SU-DHL-6 (cell line): ENCODE measurements around the gene CATSPERB.

ENCODE experiments used
- H2AFZ ChIP-seq: fragments of 200-600 bp; sonication (generic); 2 replicates; pipeline ENCODE4 v1.6.1; 2014; ENCODE audit warnings: low read depth, mild to moderate bottlenecking, moderate library complexity, mixed read lengths, antibody characterized with exemption, low read length; ENCODE audit not compliant: severe bottlenecking
- H3F3A ChIP-seq: fragments of 200-600 bp; shearing (Covaris generic); 2 replicates; pipeline ENCODE4 v1.6.0; 2016; ENCODE audit warnings: antibody characterized with exemption, mild to moderate bottlenecking; ENCODE audit not compliant: insufficient read depth
- H3K27ac ChIP-seq: fragments of 200-600 bp; sonication (generic); 2 replicates; pipeline ENCODE4 v1.5.1; 2016; ENCODE audit warnings: low read depth, mild to moderate bottlenecking, low read length, moderate library complexity, mixed read lengths
- H3K27me3 ChIP-seq: fragments of 200-600 bp; sonication (generic), shearing (Covaris generic); 2 replicates; pipeline ENCODE4 v1.6.0; 2014; ENCODE audit warnings: mild to moderate bottlenecking, low read length
- H3K36me3 ChIP-seq: fragments of 200-600 bp; sonication (generic); 2 replicates; pipeline ENCODE4 v1.6.1; 2014; ENCODE audit warnings: mild to moderate bottlenecking, low read length, mixed read lengths
- H3K4me2 ChIP-seq: fragments of 300-600, 200-600 bp; shearing (Covaris generic), sonication (generic); 2 replicates; pipeline ENCODE4 v1.6.0; 2014; ENCODE audit warnings: low read length, low read depth, mild to moderate bottlenecking; ENCODE audit not compliant: poor library complexity, severe bottlenecking
- H3K4me3 ChIP-seq: fragments of 200-600 bp; sonication (generic); 2 replicates; pipeline ENCODE4 v1.5.1; 2014; ENCODE audit warnings: antibody characterized with exemption, low read length, mild to moderate bottlenecking, mixed read lengths; ENCODE audit not compliant: insufficient read depth, poor library complexity, severe bottlenecking
- H3K79me2 ChIP-seq: fragments of 200-600 bp; sonication (generic); 2 replicates; pipeline ENCODE4 v1.6.1; 2014; ENCODE audit warnings: mild to moderate bottlenecking, low read length, moderate library complexity; ENCODE audit not compliant: insufficient read depth
- H3K9ac ChIP-seq: fragments of 200-600 bp; sonication (generic); 2 replicates; pipeline ENCODE4 v1.7.0; 2014; ENCODE audit warnings: mild to moderate bottlenecking, low read length
- H3K9me2 ChIP-seq: fragments of 200-600 bp; sonication (generic); replicated peaks from 2 replicates; pipeline ENCODE4 v1.6.1; 2014; ENCODE audit warnings: low read length; ENCODE audit not compliant: insufficient read depth
- H3K9me3 ChIP-seq: fragments of 200-600 bp; sonication (generic); 2 replicates; pipeline ENCODE4 v1.6.1; 2014; ENCODE audit warnings: low read length, mixed read lengths; ENCODE audit not compliant: insufficient read depth
- H4K20me1 ChIP-seq: fragments of 200-600 bp; sonication (generic); 2 replicates; pipeline ENCODE4 v1.6.1; 2014; ENCODE audit warnings: low read depth, mild to moderate bottlenecking, antibody characterized with exemption, low read length, moderate library complexity, mixed read lengths
- CTCF ChIP-seq: fragments of 200-600 bp; sonication (generic); IDR thresholded peaks from one replicate; pipeline ENCODE4 v1.5.1; 2017; ENCODE audit warnings: antibody characterized with exemption, mild to moderate bottlenecking, low read length, moderate library complexity; ENCODE audit not compliant: insufficient read depth, poor library complexity, severe bottlenecking
- EZH2phosphoT487 ChIP-seq: fragments of 200-600 bp; sonication (generic), shearing (Covaris generic); conservative IDR thresholded peaks from 2 replicates; pipeline ENCODE4 v1.6.1; 2018; ENCODE audit warnings: mild to moderate bottlenecking, antibody characterized with exemption, low read length, moderate library complexity, mixed read lengths

The CATSPERB gene

GRCh38 chr14:91586410-91586809, 145.5 kb downstream of the CATSPERB start:
- no peaks in the 10 kb centered on the region for H3K9me3 ChIP-seq
- H3K27me3 ChIP-seq, result no peaks in the 10 kb centered on the region
- no peaks in the 10 kb centered on the region for H3K79me2 ChIP-seq
- TF ChIP-seq EZH2phosphoT487 (no peak), CTCF (no peak)
- H3K36me3 ChIP-seq, result no peaks in the 10 kb centered on the region
- H3F3A ChIP-seq, result no peaks in the 10 kb centered on the region
- H3K4me3 ChIP-seq, result no peak overlapping the region
- no peaks in the 10 kb centered on the region for H3K9me2 ChIP-seq
- H4K20me1 ChIP-seq, result no peaks in the 10 kb centered on the region
- no peak overlapping the region for H2AFZ ChIP-seq
- H3K27ac ChIP-seq, result no peak overlapping the region
- no peak overlapping the region for H3K9ac ChIP-seq
- H3K4me2 ChIP-seq, result no peak overlapping the region

GRCh38 chr14:91585856-91586255, 146.0 kb downstream of the CATSPERB start:
- Histone ChIP-seq H3F3A (no peaks in the 10 kb centered on the region), H3K79me2 (no peaks in the 10 kb centered on the region), H3K9me2 (no peaks in the 10 kb centered on the region), H3K36me3 (no peaks in the 10 kb centered on the region), H3K9ac (no peak overlapping the region), H3K4me2 (no peak overlapping the region), H3K9me3 (no peaks in the 10 kb centered on the region), H3K27me3 (no peaks in the 10 kb centered on the region), H3K4me3 (no peak overlapping the region), H4K20me1 (no peaks in the 10 kb centered on the region), H2AFZ (no peak overlapping the region), H3K27ac (no peak overlapping the region)
- TF ChIP-seq CTCF (no peak), EZH2phosphoT487 (no peak)

GRCh38 chr14:91582761-91583160, 149.1 kb downstream of the CATSPERB start:
- Histone ChIP-seq H3K4me3 (no peak overlapping the region), H3K27me3 (no peaks in the 10 kb centered on the region), H3K4me2 (no peak overlapping the region), H3K9me2 (no peaks in the 10 kb centered on the region), H3K27ac (no peak overlapping the region), H3K9ac (no peak overlapping the region), H3K36me3 (no peaks in the 10 kb centered on the region), H3K79me2 (no peaks in the 10 kb centered on the region), H3F3A (no peaks in the 10 kb centered on the region), H4K20me1 (no peaks in the 10 kb centered on the region), H2AFZ (no peak overlapping the region), H3K9me3 (no peaks in the 10 kb centered on the region)
- no peak for TF ChIP-seq EZH2phosphoT487

- Histone ChIP-seq H3K9ac (no peak overlapping the region), H2AFZ (no peak overlapping the region), H3K36me3 (no peaks in the 10 kb centered on the region), H3F3A (no peaks in the 10 kb centered on the region), H3K9me2 (no peaks in the 10 kb centered on the region), H3K4me2 (no peak overlapping the region), H3K79me2 (no peaks in the 10 kb centered on the region), H3K27ac (no peak overlapping the region), H3K27me3 (no peaks in the 10 kb centered on the region), H3K9me3 (no peaks in the 10 kb centered on the region), H3K4me3 (no peak overlapping the region), H4K20me1 (no peaks in the 10 kb centered on the region)
- TF ChIP-seq CTCF (no peak), EZH2phosphoT487 (no peak)
These were observed 150.9 kb downstream of the CATSPERB start for GRCh38 chr14:91580876-91581577.
